ENCODE data around the gene PIP4K2B.

- no peak for TF ChIP-seq POLR2AphosphoS5 (IDR thresholded peaks at IDR 0.05; ENCODE audit: insufficient read depth in 1 of 2, low read depth in 1 of 2)
- TF ChIP-seq, protein P1, sequence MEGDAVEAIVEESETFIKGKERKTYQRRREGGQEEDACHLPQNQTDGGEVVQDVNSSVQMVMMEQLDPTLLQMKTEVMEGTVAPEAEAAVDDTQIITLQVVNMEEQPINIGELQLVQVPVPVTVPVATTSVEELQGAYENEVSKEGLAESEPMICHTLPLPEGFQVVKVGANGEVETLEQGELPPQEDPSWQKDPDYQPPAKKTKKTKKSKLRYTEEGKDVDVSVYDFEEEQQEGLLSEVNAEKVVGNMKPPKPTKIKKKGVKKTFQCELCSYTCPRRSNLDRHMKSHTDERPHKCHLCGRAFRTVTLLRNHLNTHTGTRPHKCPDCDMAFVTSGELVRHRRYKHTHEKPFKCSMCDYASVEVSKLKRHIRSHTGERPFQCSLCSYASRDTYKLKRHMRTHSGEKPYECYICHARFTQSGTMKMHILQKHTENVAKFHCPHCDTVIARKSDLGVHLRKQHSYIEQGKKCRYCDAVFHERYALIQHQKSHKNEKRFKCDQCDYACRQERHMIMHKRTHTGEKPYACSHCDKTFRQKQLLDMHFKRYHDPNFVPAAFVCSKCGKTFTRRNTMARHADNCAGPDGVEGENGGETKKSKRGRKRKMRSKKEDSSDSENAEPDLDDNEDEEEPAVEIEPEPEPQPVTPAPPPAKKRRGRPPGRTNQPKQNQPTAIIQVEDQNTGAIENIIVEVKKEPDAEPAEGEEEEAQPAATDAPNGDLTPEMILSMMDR (IDR thresholded peaks at IDR 0.05) = no peak
These were observed 16.3 kb upstream of the PIP4K2B start for GRCh38 chr17:38815576-38816193.

All from vagina (tissue), 2 donors.